GM12865 (cell line): ENCODE results near the gene ATOSA.
A peak's percentile ranks its signal among the peaks of the same experiment; 100 is the strongest.

Source experiments
- DNase-seq: peaks from one replicate; pipeline ENCODE4 v3.0.0; 2010; ENCODE audit warnings: low read depth
- H3K4me3 ChIP-seq: 2 replicates; pipeline ENCODE4 v1.5.1; 2011; ENCODE audit warnings: mild to moderate bottlenecking, low read depth, low read length, control low read depth
- TF ChIP-seq, protein P1 (sequence below): IDR thresholded peaks from 2 replicates; pipeline ENCODE4 v1.5.1; 2011; ENCODE audit warnings: low read length, control low read depth, low read depth, inconsistent platforms; ENCODE audit not compliant: insufficient read depth; ENCODE audit errors: missing control alignments

The ATOSA gene

GRCh38 chr15:52668133-52668532 lies 11.1 kb downstream of the ATOSA start:
- TF ChIP-seq, protein P1, sequence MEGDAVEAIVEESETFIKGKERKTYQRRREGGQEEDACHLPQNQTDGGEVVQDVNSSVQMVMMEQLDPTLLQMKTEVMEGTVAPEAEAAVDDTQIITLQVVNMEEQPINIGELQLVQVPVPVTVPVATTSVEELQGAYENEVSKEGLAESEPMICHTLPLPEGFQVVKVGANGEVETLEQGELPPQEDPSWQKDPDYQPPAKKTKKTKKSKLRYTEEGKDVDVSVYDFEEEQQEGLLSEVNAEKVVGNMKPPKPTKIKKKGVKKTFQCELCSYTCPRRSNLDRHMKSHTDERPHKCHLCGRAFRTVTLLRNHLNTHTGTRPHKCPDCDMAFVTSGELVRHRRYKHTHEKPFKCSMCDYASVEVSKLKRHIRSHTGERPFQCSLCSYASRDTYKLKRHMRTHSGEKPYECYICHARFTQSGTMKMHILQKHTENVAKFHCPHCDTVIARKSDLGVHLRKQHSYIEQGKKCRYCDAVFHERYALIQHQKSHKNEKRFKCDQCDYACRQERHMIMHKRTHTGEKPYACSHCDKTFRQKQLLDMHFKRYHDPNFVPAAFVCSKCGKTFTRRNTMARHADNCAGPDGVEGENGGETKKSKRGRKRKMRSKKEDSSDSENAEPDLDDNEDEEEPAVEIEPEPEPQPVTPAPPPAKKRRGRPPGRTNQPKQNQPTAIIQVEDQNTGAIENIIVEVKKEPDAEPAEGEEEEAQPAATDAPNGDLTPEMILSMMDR, result no peak
- no peak for DNase-seq

DNA sequence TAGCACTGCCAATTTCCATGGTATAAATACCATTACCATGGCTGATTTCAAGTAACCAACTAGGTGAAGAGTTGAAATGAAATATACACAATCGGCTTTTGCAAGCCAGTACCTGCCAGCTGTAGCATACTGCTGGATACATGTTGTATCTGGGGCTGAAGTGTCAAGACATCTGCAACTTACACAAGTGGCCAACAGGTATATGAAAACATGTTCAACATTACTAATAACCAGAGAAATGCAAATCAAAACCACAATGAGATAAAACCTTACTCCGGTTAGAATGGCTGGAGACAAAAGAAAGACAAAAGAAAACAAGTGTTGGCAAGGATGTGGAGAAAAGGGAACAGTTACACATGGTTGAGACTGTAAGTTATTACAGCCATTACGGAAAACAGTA lies 11.6 kb downstream of the ATOSA start:
- TF ChIP-seq, protein P1, result no peak
- peak; percentile 76 for DNase-seq

More at GRCh38 chr15:52668133-52668532, 11.1 kb downstream of the ATOSA start:
- H3K4me3 ChIP-seq, result no peak overlapping the region

DNA sequence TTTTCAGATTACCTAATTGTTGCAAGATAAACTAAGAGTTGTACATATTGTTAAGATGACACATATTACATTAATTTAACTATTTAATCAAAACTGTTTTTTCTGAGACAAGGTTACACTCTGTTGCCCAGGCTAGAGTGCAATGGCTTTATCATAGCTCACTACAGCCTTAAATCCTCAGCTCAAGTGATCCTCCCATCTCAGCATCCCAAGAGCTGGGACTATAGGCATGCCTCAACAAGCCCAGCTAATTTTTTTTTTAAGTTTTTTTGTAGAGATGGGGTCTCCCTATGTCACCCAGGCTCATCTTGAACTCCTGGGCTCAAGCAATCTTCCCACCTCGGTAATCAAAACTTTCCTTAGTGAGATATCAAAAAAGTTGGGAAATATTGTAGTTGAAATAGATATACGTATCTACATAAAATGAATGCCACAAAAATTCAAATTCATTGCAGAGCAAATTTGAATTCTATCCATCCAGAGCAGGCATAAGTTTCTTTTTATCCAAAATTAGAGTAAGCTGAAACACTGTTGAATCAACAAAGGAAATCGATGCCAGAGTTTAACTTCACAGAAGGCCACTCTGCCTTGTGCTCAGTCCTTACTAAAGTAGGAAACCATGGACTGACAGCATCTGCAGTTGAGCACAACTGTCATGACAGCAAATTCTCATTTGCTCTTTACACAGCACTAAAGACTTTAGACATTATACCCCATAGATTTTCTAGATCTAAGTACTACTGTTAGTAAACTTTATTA lies 15.5 kb downstream of the ATOSA start:
- DNase-seq, result no peak
- TF ChIP-seq, protein P1, result no peak
- no peak overlapping the region for H3K4me3 ChIP-seq

More for the DNA sequence above, 11.6 kb downstream of the ATOSA start:
- no peak overlapping the region for H3K4me3 ChIP-seq

DNA sequence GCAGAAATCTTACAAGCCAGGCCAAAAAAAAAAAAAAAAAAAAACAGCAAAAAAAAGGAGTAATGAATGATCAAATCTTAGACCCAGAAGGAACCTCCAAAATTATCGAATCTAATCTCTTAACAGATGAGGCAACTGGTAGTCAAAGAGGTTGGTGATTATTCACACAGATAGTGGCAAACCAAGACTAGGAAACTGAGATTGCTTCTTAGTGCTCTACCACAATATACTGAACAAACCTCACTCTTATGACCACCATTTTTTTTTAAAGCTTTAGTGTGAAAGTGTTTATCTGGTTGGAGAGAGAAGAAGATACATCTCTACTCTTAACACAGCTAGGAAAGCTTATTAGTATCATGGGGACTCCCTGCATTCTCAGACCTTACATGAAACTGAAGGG lies 17.3 kb downstream of the ATOSA start:
- DNase-seq, result peak; percentile 21
- TF ChIP-seq, protein P1, result no peak
- no peak overlapping the region for H3K4me3 ChIP-seq

GRCh38 chr15:52660192-52660591 lies 19.0 kb downstream of the ATOSA start:
- TF ChIP-seq, protein P1, result no peak
- DNase-seq, result no peak
- H3K4me3 ChIP-seq, result no peak overlapping the region

- TF ChIP-seq, protein P1, result no peak
- no peak overlapping the region for H3K4me3 ChIP-seq
- peak; percentile 88 for DNase-seq
These were observed 20.2 kb downstream of the ATOSA start for GRCh38 chr15:52658955-52659354.

- TF ChIP-seq, protein P1, result no peak
- H3K4me3 ChIP-seq, result no peak overlapping the region
- no peak for DNase-seq
These were observed 21.9 kb downstream of the ATOSA start for GRCh38 chr15:52657338-52657737.
